Endothelial cell (in vitro differentiated cells): ENCODE measurements around the gene NRROS. TPM values are rescaled to one million over a fixed set of nuclear protein-coding genes. Genes with fewer than 3 reads are reported as not detected.
"Not testable (repeated sequence)": the region's sequence is repeated elsewhere in the genome, so short reads cannot be mapped to it uniquely, and the experiment has no call there.

ENCODE experiments used
- DNase-seq: peaks from one replicate; pipeline ENCODE4 v3.0.0; 2021; ENCODE audit warnings: low spot score
- H3K27ac Mint-ChIP-seq: one replicate; pipeline ENCODE4 v1.8.0; 2021; ENCODE audit warnings: mixed read lengths, inconsistent platforms; ENCODE audit not compliant: unreplicated experiment
- H3K27me3 Mint-ChIP-seq: one replicate; pipeline ENCODE4 v1.8.0; 2021; ENCODE audit warnings: mild to moderate bottlenecking, moderate library complexity, mixed read lengths, inconsistent platforms; ENCODE audit not compliant: unreplicated experiment
- H3K36me3 Mint-ChIP-seq: one replicate; pipeline ENCODE4 v1.8.0; 2021; ENCODE audit warnings: mild to moderate bottlenecking, low read depth, mixed read lengths, inconsistent platforms; ENCODE audit not compliant: unreplicated experiment
- H3K4me1 Mint-ChIP-seq: one replicate; pipeline ENCODE4 v1.8.0; 2021; ENCODE audit warnings: mild to moderate bottlenecking, mixed read lengths, inconsistent platforms; ENCODE audit not compliant: unreplicated experiment
- H3K4me3 Mint-ChIP-seq: one replicate; pipeline ENCODE4 v1.8.0; 2021; ENCODE audit warnings: mild to moderate bottlenecking, mixed read lengths, inconsistent platforms; ENCODE audit not compliant: unreplicated experiment
- H3K9me3 Mint-ChIP-seq: one replicate; pipeline ENCODE4 v1.8.0; 2021; ENCODE audit warnings: mixed read lengths, inconsistent platforms; ENCODE audit not compliant: unreplicated experiment
- total RNA-seq: library from RNA; stranded (reverse); fragmentation: NEBNext Ultra II Directional; extraction: Animal tissue kit (Norgen Biotek cat#: 25700); gene quantifications from one replicate; pipeline ENCODE4 v1.2.1, GENCODE V29; 2021; ENCODE audit not compliant: unreplicated experiment
- TF ChIP-seq, protein P1 (sequence below): fragments of 200-600 bp; sonication (generic); IDR thresholded peaks from one replicate; pipeline ENCODE4 v1.5.0; 2021; ENCODE audit warnings: antibody characterized with exemption; ENCODE audit not compliant: unreplicated experiment

Gene NRROS
- total RNA-seq, 1 donor from 2014 or later = 18.6 TPM

DNA sequence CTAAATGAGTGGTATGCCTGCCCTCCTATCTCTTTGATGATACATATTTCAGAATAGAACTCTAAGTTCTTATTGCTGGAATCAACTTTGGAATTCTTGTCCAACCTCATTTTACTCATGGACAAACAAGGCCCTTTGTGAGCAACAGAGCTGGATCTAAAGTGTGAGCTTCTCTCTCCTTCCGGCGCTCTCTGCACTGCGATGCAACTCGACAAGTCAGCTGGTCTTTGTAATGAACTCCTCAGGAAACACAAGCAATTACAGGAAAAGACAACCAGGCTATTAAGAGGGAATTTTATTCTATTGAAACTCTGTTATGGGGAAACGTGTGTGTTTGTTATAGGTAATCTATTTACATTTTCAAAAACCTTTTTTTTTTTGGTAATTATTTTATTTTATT lies 20.3 kb upstream of the NRROS start:
- DNase-seq = no peak
- H3K36me3 Mint-ChIP-seq = no peaks in the 10 kb centered on the region
- peaks cover 5% of the 10 kb centered on the region for H3K27me3 Mint-ChIP-seq
- peaks cover 23% of the 10 kb centered on the region for H3K4me1 Mint-ChIP-seq
- H3K27ac Mint-ChIP-seq = peak overlapping the region; percentile 88
- TF ChIP-seq, protein P1, sequence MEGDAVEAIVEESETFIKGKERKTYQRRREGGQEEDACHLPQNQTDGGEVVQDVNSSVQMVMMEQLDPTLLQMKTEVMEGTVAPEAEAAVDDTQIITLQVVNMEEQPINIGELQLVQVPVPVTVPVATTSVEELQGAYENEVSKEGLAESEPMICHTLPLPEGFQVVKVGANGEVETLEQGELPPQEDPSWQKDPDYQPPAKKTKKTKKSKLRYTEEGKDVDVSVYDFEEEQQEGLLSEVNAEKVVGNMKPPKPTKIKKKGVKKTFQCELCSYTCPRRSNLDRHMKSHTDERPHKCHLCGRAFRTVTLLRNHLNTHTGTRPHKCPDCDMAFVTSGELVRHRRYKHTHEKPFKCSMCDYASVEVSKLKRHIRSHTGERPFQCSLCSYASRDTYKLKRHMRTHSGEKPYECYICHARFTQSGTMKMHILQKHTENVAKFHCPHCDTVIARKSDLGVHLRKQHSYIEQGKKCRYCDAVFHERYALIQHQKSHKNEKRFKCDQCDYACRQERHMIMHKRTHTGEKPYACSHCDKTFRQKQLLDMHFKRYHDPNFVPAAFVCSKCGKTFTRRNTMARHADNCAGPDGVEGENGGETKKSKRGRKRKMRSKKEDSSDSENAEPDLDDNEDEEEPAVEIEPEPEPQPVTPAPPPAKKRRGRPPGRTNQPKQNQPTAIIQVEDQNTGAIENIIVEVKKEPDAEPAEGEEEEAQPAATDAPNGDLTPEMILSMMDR = no peak
- H3K4me3 Mint-ChIP-seq = no peak overlapping the region
- H3K9me3 Mint-ChIP-seq = no peaks in the 10 kb centered on the region

DNA sequence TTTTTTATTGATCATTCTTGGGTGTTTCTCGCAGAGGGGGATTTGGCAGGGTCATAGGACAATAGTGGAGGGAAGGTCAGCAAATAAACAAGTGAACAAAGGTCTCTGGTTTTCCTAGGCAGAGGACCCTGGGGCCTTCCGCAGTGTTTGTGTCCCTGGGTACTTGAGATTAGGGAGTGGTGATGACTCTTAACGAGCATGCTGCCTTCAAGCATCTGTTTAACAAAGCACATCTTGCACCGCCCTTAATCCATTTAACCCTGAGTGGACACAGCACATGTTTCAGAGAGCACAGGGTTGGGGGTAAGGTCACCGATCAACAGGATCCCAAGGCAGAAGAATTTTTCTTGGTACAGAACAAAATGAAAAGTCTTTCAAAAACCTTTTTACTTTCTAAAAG lies 19.9 kb upstream of the NRROS start:
- H3K9me3 Mint-ChIP-seq, H3K36me3 Mint-ChIP-seq, DNase-seq, H3K4me3 Mint-ChIP-seq, H3K27me3 Mint-ChIP-seq: not testable (repeated sequence)
- Mint-ChIP-seq H3K27ac (peak overlapping the region; percentile 88), H3K4me1 (peaks cover 23% of the 10 kb centered on the region)

DNA sequence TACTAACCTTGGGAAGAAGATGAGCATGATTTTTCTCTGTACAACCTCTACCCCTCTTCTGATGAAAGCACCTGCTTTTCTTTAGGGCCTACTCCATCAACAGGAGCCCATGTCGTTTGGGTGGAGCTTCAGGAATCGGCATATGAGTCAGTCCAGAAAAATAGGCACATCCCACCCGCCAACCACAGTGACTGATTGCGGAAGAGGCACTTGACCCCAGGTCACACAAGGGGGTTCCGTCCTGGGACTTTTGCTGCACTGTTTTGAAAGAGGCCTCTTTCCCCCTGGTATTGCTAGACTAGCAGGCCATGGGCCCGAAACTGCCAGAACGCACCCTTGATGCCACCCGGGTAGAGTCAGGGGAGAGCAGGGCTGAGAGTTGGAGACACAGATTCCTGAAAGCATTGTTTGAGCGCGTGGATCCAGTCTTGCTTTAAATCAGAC lies 19.3 kb upstream of the NRROS start:
- Mint-ChIP-seq H3K9me3 (no peaks in the 10 kb centered on the region), H3K4me1 (peaks cover 23% of the 10 kb centered on the region), H3K27ac (peak overlapping the region; percentile 88), H3K36me3 (no peaks in the 10 kb centered on the region), H3K27me3 (peaks cover 5% of the 10 kb centered on the region), H3K4me3 (no peak overlapping the region)
- DNase-seq = no peak
- TF ChIP-seq, protein P1 = no peak

DNA sequence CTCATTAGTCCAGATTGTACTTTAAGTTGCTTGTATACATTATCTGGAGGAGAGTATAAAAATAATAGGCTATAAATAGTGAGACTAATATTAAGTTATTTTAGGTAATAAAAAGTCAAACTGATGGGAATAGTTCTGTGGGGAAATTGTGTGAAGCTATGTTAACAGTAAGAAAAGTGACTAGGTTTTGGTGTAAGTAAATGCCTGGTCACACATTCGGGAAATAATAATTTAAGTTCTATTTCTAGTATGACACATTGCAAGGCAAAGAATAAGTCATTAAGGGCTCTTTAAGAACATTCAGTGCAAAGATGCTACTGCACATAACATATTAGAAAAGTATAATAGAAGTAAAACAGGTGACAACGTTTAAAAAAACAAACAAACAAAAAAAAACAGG lies 18.8 kb upstream of the NRROS start:
- TF ChIP-seq, protein P1 = no peak
- Mint-ChIP-seq H3K27me3 (peaks cover 5% of the 10 kb centered on the region), H3K9me3 (no peaks in the 10 kb centered on the region), H3K36me3 (no peaks in the 10 kb centered on the region), H3K27ac (peak overlapping the region; percentile 88), H3K4me3 (no peak overlapping the region), H3K4me1 (peaks cover 23% of the 10 kb centered on the region)
- DNase-seq = no peak

DNA sequence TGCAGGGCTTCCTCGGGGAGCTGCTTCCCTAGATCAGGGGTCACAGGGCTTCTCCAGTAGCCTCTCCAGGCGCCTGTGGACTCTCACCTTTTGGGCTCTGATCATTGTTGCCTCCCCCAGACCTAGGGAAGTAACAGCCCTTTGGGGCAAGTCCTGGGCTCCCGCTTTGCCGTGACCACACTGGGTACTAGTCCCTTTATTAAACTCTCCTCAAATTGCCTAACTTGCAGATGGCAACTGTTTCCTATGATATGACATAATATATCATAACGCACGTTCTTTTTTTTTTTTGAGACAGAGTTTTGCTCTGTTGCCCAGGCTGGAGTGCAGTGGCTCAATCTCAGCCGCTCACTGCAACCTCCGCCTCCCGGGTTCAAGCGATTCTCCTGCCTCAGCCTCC lies 17.9 kb upstream of the NRROS start:
- Mint-ChIP-seq H3K4me1 (peaks cover 23% of the 10 kb centered on the region), H3K36me3 (no peaks in the 10 kb centered on the region), H3K4me3 (no peak overlapping the region), H3K9me3 (no peaks in the 10 kb centered on the region), H3K27me3 (peaks cover 5% of the 10 kb centered on the region), H3K27ac (no peak overlapping the region)
- DNase-seq = no peak
- TF ChIP-seq, protein P1 = no peak
